ENCODE data around the gene CCDC183. TPM values are rescaled to one million over a fixed set of nuclear protein-coding genes. Genes with fewer than 3 reads are reported as not detected.

Gene CCDC183
- total RNA-seq, 1 donor: under 0.01 TPM

DNA sequence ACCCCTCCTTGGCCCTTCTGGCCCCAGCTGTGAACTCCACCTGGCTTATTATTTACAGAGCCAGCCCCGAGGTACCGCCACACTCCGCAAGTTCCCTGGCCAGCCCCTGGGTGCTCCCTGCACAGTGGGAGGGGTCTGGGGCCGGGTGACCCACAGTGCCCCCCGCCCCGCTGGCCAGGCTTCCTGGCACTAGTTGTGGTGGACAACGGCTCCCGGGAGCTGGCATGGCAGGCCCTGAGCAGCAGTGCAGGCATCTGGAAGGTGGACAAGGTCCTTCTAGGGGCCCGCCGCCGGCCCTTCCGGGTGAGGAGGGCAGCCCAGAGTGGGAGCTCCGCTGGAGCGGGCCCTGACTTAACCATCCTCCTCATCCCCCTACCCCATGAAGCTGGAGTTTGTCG, 59.9 kb downstream of the CCDC183 start:
- TF ChIP-seq, protein P1, sequence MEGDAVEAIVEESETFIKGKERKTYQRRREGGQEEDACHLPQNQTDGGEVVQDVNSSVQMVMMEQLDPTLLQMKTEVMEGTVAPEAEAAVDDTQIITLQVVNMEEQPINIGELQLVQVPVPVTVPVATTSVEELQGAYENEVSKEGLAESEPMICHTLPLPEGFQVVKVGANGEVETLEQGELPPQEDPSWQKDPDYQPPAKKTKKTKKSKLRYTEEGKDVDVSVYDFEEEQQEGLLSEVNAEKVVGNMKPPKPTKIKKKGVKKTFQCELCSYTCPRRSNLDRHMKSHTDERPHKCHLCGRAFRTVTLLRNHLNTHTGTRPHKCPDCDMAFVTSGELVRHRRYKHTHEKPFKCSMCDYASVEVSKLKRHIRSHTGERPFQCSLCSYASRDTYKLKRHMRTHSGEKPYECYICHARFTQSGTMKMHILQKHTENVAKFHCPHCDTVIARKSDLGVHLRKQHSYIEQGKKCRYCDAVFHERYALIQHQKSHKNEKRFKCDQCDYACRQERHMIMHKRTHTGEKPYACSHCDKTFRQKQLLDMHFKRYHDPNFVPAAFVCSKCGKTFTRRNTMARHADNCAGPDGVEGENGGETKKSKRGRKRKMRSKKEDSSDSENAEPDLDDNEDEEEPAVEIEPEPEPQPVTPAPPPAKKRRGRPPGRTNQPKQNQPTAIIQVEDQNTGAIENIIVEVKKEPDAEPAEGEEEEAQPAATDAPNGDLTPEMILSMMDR (IDR thresholded peaks at IDR 0.05; ENCODE audit: extremely low read depth, low read depth, low read length): no peak

DNA sequence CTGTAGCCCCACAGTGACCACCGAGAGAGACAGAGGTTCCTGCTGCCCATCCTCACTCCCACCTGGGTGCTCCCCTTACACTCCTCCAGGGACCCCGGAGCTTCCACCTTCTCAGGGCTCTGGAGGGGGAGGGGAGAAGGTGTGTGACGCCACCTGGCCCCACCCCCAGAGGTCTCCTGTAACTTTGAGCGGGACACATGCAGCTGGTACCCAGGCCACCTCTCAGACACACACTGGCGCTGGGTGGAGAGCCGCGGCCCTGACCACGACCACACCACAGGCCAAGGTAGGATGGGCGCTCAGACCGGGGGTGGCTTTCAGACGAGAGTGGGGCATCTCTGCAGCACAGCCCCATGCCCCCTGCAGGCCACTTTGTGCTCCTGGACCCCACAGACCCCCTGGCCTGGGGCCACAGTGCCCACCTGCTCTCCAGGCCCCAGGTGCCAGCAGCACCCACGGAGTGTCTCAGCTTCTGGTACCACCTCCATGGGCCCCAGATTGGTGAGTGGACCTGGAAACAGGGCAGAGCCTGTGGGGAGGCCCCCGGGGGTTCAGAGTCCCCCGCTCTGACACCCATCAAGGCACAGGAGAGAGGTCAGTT, 60.5 kb downstream of the CCDC183 start:
- H3K27ac ChIP-seq (ENCODE audit: low read depth, low read length): no peak overlapping the region
- H3K79me2 ChIP-seq (ENCODE audit: insufficient read depth, low read length): no peaks in the 10 kb centered on the region
- no peak overlapping the region for H3K4me3 ChIP-seq (ENCODE audit: insufficient read depth, low read length)
- no peaks in the 10 kb centered on the region for H3K27me3 ChIP-seq (ENCODE audit: insufficient read depth, low read length)
- peak; percentile 74 for DNase-seq (ENCODE audit: insufficient read length, low spot score, missing footprints)
- no peak overlapping the region for H3K4me2 ChIP-seq (ENCODE audit: insufficient read depth, low read length)
- peaks cover 3% of the 10 kb centered on the region for H3K36me3 ChIP-seq (ENCODE audit: insufficient read depth, low read length)
- peaks cover 10% of the 10 kb centered on the region for H4K20me1 ChIP-seq (ENCODE audit: insufficient read depth, low read length)
- no peaks in the 10 kb centered on the region for H3K9me3 ChIP-seq (ENCODE audit: low read depth, low read length)
- H2AFZ ChIP-seq (ENCODE audit: low read length): no peak overlapping the region
- H3K4me1 ChIP-seq (ENCODE audit: insufficient read depth, low read length): peaks cover 11% of the 10 kb centered on the region
- TF ChIP-seq, protein P1 (IDR thresholded peaks at IDR 0.05; ENCODE audit: extremely low read depth, low read depth, low read length): no peak

More for the DNA sequence above, 59.9 kb downstream of the CCDC183 start:
- H3K27ac ChIP-seq (ENCODE audit: low read depth, low read length): no peak overlapping the region
- H3K79me2 ChIP-seq (ENCODE audit: insufficient read depth, low read length): no peaks in the 10 kb centered on the region
- H4K20me1 ChIP-seq (ENCODE audit: insufficient read depth, low read length): peaks cover 10% of the 10 kb centered on the region
- no peak overlapping the region for H2AFZ ChIP-seq (ENCODE audit: low read length)
- peaks cover 6% of the 10 kb centered on the region for H3K36me3 ChIP-seq (ENCODE audit: insufficient read depth, low read length)
- H3K4me2 ChIP-seq (ENCODE audit: insufficient read depth, low read length): no peak overlapping the region
- peaks cover 11% of the 10 kb centered on the region for H3K4me1 ChIP-seq (ENCODE audit: insufficient read depth, low read length)
- DNase-seq (ENCODE audit: insufficient read length, low spot score, missing footprints): peak; percentile 65
- H3K9me3 ChIP-seq (ENCODE audit: low read depth, low read length): no peaks in the 10 kb centered on the region
- H3K27me3 ChIP-seq (ENCODE audit: insufficient read depth, low read length): no peaks in the 10 kb centered on the region
- H3K4me3 ChIP-seq (ENCODE audit: insufficient read depth, low read length): no peak overlapping the region

DNA sequence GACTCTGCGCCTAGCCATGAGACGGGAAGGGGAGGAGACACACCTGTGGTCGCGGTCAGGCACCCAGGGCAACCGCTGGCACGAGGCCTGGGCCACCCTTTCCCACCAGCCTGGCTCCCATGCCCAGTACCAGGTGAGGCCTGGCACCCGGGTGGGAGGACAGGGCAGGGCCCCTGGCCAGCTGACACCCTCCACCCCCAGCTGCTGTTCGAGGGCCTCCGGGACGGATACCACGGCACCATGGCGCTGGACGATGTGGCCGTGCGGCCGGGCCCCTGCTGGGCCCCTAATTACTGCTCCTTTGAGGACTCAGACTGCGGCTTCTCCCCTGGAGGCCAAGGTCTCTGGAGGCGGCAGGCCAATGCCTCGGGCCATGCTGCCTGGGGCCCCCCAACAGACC, 61.0 kb downstream of the CCDC183 start:
- TF ChIP-seq, protein P1 (IDR thresholded peaks at IDR 0.05; ENCODE audit: extremely low read depth, low read depth, low read length): no peak
- no peaks in the 10 kb centered on the region for H3K79me2 ChIP-seq (ENCODE audit: insufficient read depth, low read length)
- H3K4me3 ChIP-seq (ENCODE audit: insufficient read depth, low read length): no peak overlapping the region
- H3K36me3 ChIP-seq (ENCODE audit: insufficient read depth, low read length): peaks cover 6% of the 10 kb centered on the region
- H3K27ac ChIP-seq (ENCODE audit: low read depth, low read length): no peak overlapping the region
- H3K9me3 ChIP-seq (ENCODE audit: low read depth, low read length): no peaks in the 10 kb centered on the region
- H3K27me3 ChIP-seq (ENCODE audit: insufficient read depth, low read length): no peaks in the 10 kb centered on the region
- no peak overlapping the region for H2AFZ ChIP-seq (ENCODE audit: low read length)
- H3K4me2 ChIP-seq (ENCODE audit: insufficient read depth, low read length): no peak overlapping the region
- DNase-seq (ENCODE audit: insufficient read length, low spot score, missing footprints): peak; percentile 86
- H3K4me1 ChIP-seq (ENCODE audit: insufficient read depth, low read length): peaks cover 11% of the 10 kb centered on the region
- H4K20me1 ChIP-seq (ENCODE audit: insufficient read depth, low read length): peaks cover 10% of the 10 kb centered on the region

Small RNAs within 50 kb of the gene (small RNA-seq; reads per million reads assigned to genes)
- not detected for gene AL355987.2
- not detected for gene ATP6V1G1P3
- gene MIR4292: not detected
- gene MIR6722: not detected

Other genes starting within 250 kb of the CCDC183 start
- 3.3 and 6.2 TPM in 2 replicates for gene EGFL7, start 133.4 kb upstream of the CCDC183 start, total RNA-seq
- 26.5 and 30.0 TPM in 2 replicates for gene AGPAT2, start 108.9 kb upstream of the CCDC183 start, total RNA-seq
- gene DIPK1B, start 83.8 kb upstream of the CCDC183 start, total RNA-seq: not detected in 2 replicates
- not detected in 2 replicates for gene LCN10, start 53.4 kb upstream of the CCDC183 start, total RNA-seq
- not detected in 2 replicates for gene LCN6, start 47.8 kb upstream of the CCDC183 start, total RNA-seq
- not detected in 2 replicates for gene LCN8, start 38.1 kb upstream of the CCDC183 start, total RNA-seq
- gene LCN15, start 31.8 kb upstream of the CCDC183 start, total RNA-seq: not detected in 2 replicates
- 31.8 and 39.8 TPM in 2 replicates for gene TMEM141, start 5.0 kb upstream of the CCDC183 start, total RNA-seq
- gene RABL6, start 11.6 kb downstream of the CCDC183 start, total RNA-seq: 64.2 and 64.8 TPM in 2 replicates
- 0.88 and 1.1 TPM in 2 replicates for gene AJM1, start 46.1 kb downstream of the CCDC183 start, total RNA-seq
- 54.2 and 59.0 TPM in 2 replicates for gene PHPT1, start 53.1 kb downstream of the CCDC183 start, total RNA-seq
- 0.88 and 1.4 TPM in 2 replicates for gene MAMDC4, start 56.0 kb downstream of the CCDC183 start, total RNA-seq
- gene EDF1, start 70.0 kb downstream of the CCDC183 start, total RNA-seq: 126 and 173 TPM in 2 replicates
- gene TRAF2, start 90.2 kb downstream of the CCDC183 start, total RNA-seq: 6.2 and 6.8 TPM in 2 replicates
- gene FBXW5, start 148.4 kb downstream of the CCDC183 start, total RNA-seq: 143 and 157 TPM in 2 replicates
- 1.2 TPM in 1 of 2 replicates, not detected in the other for gene C8G, start 148.9 kb downstream of the CCDC183 start, total RNA-seq
- gene LCN12, start 155.9 kb downstream of the CCDC183 start, total RNA-seq: not detected in 2 replicates
- 37.4 and 57.9 TPM in 2 replicates for gene PTGDS, start 181.2 kb downstream of the CCDC183 start, total RNA-seq
- 4.4 and 5.4 TPM in 2 replicates for gene LCNL1, start 186.7 kb downstream of the CCDC183 start, total RNA-seq
- 13.3 and 16.6 TPM in 2 replicates for gene PAXX, start 196.1 kb downstream of the CCDC183 start, total RNA-seq
- 1.5 and 2.5 TPM in 2 replicates for gene CLIC3, start 200.2 kb downstream of the CCDC183 start, total RNA-seq
- gene ABCA2, start 231.9 kb downstream of the CCDC183 start, total RNA-seq: 19.4 and 20.3 TPM in 2 replicates
- not detected in 2 replicates for gene FUT7, start 235.8 kb downstream of the CCDC183 start, total RNA-seq
- gene NPDC1, start 249.8 kb downstream of the CCDC183 start, total RNA-seq: 10.0 and 10.1 TPM in 2 replicates

All from osteoblast (primary cell).